Naive B cell (primary cell): ENCODE results near the gene VAPA. TPM values are rescaled to one million over a fixed set of nuclear protein-coding genes. Genes with fewer than 3 reads are reported as not detected.

Source experiments
- ATAC-seq, 2 donors: fragments of 150-1000 bp; cut with Tn5 transposase; 2 replicates each; pipeline ENCODE4 v1.10.0; 2021; ENCODE audit warnings: low read depth in 2 of 2, mild to moderate bottlenecking in 2 of 2, moderate library complexity in 2 of 2
- DNase-seq: peaks from one replicate; pipeline ENCODE4 v3.0.0; 2022
- H3K27ac Mint-ChIP-seq, 6 donors: one replicate each; pipeline ENCODE4 v1.8.0; 2020 to 2022; ENCODE audit warnings: mild to moderate bottlenecking in 6 of 6, mixed read lengths in 6 of 6, moderate library complexity in 5 of 6, inconsistent platforms in 2 of 6
- H3K27me3 Mint-ChIP-seq, 3 donors: one replicate each; pipeline ENCODE4 v1.8.0; 2021 to 2022; ENCODE audit warnings: mixed read lengths in 3 of 3, mild to moderate bottlenecking in 1 of 3
- H3K36me3 Mint-ChIP-seq, 2 donors: one replicate each; pipeline ENCODE4 v1.8.0; 2020 to 2022; ENCODE audit warnings: mixed read lengths in 2 of 2, inconsistent platforms in 1 of 2, mild to moderate bottlenecking in 1 of 2
- H3K4me1 Mint-ChIP-seq, 3 donors: one replicate each; pipeline ENCODE4 v1.8.0; 2020 to 2022; ENCODE audit warnings: mixed read lengths in 3 of 3, inconsistent platforms in 1 of 3, mild to moderate bottlenecking in 1 of 3, moderate library complexity in 1 of 3
- H3K4me3 Mint-ChIP-seq, 8 donors: one replicate each; pipeline ENCODE4 v1.8.0; 2020 to 2022; ENCODE audit warnings: mild to moderate bottlenecking in 8 of 8, mixed read lengths in 8 of 8, moderate library complexity in 8 of 8, inconsistent platforms in 2 of 8
- H3K9me3 Mint-ChIP-seq, 7 donors: one replicate each; pipeline ENCODE4 v1.8.0; 2020 to 2022; ENCODE audit warnings: mixed read lengths in 7 of 7, mild to moderate bottlenecking in 5 of 7, inconsistent platforms in 2 of 7, moderate library complexity in 1 of 7
- polyA plus RNA-seq, 6 donors: library from polyadenylated mRNA; unstranded; fragments of 300-500 nt; fragmentation: Illumina TruSeq; gene quantifications; one replicate each; pipeline ENCODE4 v1.2.3, GENCODE V29; 2021; ENCODE audit warnings: low read depth in 6 of 6

VAPA gene
- polyA plus RNA-seq, 6 donors from 2014 or later, result 240 to 309 (median 258) TPM

DNA sequence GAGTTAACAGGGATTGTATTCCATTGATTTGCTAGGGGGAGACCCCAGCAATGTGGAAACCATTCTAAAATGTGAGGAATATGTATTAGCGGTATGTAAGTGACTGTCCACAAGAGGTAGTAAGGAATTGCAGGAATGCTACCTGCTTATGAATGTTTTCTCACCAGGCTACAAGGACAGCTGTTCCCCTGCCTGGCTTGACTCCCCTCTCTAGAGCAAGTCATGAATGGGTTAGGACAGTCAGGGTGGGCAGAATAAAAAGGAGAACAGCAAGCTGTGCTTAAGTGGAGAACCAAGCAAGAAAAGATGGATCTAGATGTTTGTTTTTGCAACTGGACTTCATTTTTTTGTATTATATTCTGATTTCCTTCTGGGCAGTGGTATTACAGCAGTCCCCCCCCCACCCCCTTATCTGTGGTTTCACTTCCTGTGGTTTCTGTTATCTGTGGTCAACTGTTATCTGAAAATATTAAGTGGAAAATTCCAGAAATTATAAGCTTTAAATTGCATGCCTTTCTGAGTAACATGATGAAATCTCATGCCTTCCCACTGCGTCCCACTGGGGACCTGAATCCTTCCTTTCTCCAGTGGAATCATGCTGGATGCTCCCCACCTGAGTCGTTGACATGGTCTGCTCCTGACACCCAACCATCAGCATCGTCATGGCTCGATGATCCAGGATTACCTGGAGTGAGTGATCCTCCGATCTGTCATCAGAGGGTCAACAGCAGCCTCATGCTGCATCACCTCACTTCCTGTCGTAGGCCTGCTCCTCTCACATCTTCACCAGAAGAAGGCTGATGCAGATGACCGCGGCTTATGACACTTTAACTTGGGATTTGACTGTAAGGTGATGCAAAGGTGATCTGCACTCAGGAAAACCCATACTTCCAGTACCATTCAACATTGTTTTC is 52.2 kb downstream of the VAPA start:
- no peak for ATAC-seq
- H3K36me3 Mint-ChIP-seq, result peaks cover 0 to 9% of the 10 kb centered on the region in 2 donors
- DNase-seq, result no peak
- H3K27ac Mint-ChIP-seq, result no peak overlapping the region
- H3K27me3 Mint-ChIP-seq, result peaks cover 15 to 46% (median 29%) of the 10 kb centered on the region in 3 donors
- H3K9me3 Mint-ChIP-seq, result no peaks in the 10 kb centered on the region
- no peak overlapping the region for H3K4me3 Mint-ChIP-seq
- H3K4me1 Mint-ChIP-seq, result peaks cover 30 to 38% (median 30%) of the 10 kb centered on the region in 3 donors

DNA sequence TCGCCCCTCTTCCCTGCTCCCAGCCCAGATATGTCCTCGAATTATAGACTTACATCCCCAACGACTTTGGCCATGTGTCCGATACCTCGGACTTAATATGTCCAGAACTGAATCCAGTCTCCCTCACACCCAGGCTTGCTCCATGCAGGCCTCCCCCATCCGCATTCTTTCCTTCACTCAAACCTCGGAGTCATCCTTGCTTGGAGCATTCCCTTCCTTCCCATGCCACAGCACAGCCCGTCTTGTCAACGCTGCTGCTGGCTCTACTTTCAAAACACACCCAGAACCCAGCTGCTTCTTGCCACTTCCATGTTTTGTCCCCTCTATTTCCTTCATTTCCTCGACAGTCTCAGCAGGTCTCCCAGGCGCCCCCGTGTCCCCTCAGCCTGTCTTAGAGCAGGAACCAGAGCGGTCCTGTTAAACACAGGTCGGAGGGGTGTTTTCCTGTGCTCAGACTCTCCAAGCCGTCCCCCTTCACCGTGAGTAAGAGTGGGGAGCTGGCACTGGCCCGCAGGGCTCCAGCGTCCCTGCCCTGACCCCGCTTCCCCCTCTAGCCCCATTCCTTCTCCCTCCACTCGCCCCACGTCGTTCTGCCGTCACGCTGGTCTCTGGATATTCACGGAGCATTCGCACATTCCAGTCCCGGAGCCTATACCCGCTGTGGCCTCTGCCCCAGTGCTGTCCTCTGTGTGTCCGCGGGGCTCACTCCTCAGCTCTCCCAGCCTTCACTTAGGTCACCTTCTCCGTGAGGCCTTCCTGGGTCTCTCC is 54.4 kb downstream of the VAPA start:
- DNase-seq, result no peak
- Mint-ChIP-seq H3K36me3 (peaks cover 0 to 9% of the 10 kb centered on the region in 2 donors), H3K27me3 (peaks cover 20 to 52% (median 34%) of the 10 kb centered on the region in 3 donors), H3K27ac (peak overlapping the region in 2 of 6 donors; percentile 36 to 78), H3K9me3 (no peaks in the 10 kb centered on the region), H3K4me1 (peaks cover 26 to 34% (median 26%) of the 10 kb centered on the region in 3 donors), H3K4me3 (peak overlapping the region; percentile 0 to 74 (median 61))
- ATAC-seq, result no peak

DNA sequence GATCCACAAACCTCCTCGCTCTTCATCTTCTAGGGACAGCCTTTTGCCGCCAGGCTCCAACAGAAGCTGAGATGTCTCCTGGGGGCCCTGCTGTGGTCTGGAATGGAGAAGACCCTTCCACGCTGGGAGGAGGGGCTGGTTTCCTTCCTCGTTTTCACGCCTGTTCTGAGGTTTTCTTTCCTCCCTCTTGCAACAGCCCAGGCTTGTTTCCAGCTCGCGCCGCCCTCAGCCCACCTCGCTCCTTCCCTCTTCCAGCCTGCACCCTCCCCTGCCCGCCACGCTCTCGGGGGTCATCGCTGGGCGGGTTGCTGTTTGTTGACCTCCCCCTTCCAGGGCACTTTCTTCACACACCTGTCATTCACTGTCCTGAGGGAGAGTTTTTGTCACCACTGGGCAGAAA is 55.4 kb downstream of the VAPA start:
- DNase-seq, result no peak

DNA sequence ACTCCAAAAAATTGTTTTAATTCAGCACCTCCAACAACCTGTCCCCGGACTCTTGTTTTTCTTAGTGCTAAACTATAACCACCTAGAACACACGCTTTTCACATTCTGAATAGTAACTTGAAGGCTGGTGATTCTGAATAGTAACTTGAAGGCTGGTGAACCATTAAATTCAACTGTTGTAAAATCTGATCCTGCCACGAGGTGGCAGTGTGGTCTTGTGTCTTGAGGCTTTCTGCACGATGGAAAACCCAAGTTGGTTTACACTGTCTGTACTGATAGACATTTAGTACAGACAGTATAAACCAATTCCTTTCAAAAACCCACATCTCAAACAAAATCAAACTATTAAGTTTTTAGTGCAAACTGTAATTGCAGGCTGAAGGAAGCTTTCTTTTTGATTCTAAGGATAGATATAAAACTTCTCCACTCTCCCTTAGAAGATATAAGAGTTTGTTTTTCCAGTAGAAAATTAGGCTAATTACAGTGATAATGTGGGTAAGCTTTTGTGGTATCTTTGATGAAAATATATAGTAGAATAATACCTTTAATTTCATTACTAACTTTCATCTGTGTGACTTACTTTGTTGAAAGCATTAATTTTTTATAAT is 57.6 kb downstream of the VAPA start:
- Mint-ChIP-seq H3K4me1 (peaks cover 19 to 25% (median 21%) of the 10 kb centered on the region in 3 donors), H3K27me3 (peaks cover 20 to 48% (median 34%) of the 10 kb centered on the region in 3 donors), H3K9me3 (peaks cover 0 to 12% (median 9%) of the 10 kb centered on the region in 7 donors), H3K4me3 (no peak overlapping the region), H3K36me3 (peaks cover 8 to 9% of the 10 kb centered on the region in 2 donors), H3K27ac (no peak overlapping the region)
- peak; percentile 68 for DNase-seq
- ATAC-seq, result peak; percentile 58 to 73

More for the DNA sequence above, 55.4 kb downstream of the VAPA start:
- ATAC-seq, result no peak
- H3K27me3 Mint-ChIP-seq, result peaks cover 20 to 52% (median 34%) of the 10 kb centered on the region in 3 donors
- H3K9me3 Mint-ChIP-seq, result no peaks in the 10 kb centered on the region
- H3K4me1 Mint-ChIP-seq, result peaks cover 26 to 34% (median 26%) of the 10 kb centered on the region in 3 donors
- peak overlapping the region in 5 of 8 donors; percentile 3 to 66 (median 39) for H3K4me3 Mint-ChIP-seq
- peaks cover 0 to 9% of the 10 kb centered on the region in 2 donors for H3K36me3 Mint-ChIP-seq
- H3K27ac Mint-ChIP-seq, result peak overlapping the region in 2 of 6 donors; percentile 79 to 84

DNA sequence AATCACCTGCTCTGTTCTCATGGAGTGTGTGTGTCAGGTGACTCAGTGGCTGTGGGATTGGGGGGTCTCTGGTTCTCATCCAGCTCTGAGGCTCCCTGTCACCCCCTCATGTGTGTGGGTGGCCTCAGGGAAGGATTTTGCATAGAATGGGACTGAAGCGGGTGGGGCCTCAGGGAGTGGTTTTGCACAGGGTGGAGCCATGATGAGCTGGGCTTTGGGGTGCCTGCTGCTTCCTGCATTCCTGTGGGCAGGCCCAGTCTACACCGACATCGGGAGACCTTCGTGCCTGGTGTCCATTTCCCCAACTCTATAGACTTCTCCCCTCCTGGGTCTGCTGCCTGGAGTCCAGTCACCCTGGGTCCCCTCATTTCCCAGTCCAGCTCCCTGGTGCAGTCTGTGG is 59.7 kb downstream of the VAPA start:
- H3K27me3 Mint-ChIP-seq, result peaks cover 14 to 30% (median 26%) of the 10 kb centered on the region in 3 donors
- ATAC-seq, result no peak
- H3K27ac Mint-ChIP-seq, result no peak overlapping the region
- peaks cover 0 to 23% (median 14%) of the 10 kb centered on the region in 7 donors for H3K9me3 Mint-ChIP-seq
- peaks cover 11 to 15% (median 12%) of the 10 kb centered on the region in 3 donors for H3K4me1 Mint-ChIP-seq
- H3K36me3 Mint-ChIP-seq, result peaks cover 1 to 8% of the 10 kb centered on the region in 2 donors
- DNase-seq, result no peak
- no peak overlapping the region for H3K4me3 Mint-ChIP-seq

- ATAC-seq (no peak), DNase-seq (no peak)
- Mint-ChIP-seq H3K27ac (peak overlapping the region in 1 of 6 donors; percentile 69), H3K4me3 (no peak overlapping the region), H3K27me3 (peaks cover 7 to 21% (median 16%) of the 10 kb centered on the region in 3 donors), H3K36me3 (peaks cover 0 to 8% of the 10 kb centered on the region in 2 donors), H3K4me1 (peaks cover 2 to 6% (median 2%) of the 10 kb centered on the region in 3 donors), H3K9me3 (peaks cover 0 to 24% (median 14%) of the 10 kb centered on the region in 7 donors)
These were observed 60.6 kb downstream of the VAPA start for GRCh38 chr18:9974279-9974915.

- ATAC-seq (no peak), DNase-seq (no peak)
- Mint-ChIP-seq H3K36me3 (peaks cover 0 to 8% of the 10 kb centered on the region in 2 donors), H3K27me3 (peaks cover 5 to 8% (median 5%) of the 10 kb centered on the region in 3 donors), H3K27ac (no peak overlapping the region), H3K4me1 (no peaks in the 10 kb centered on the region), H3K4me3 (no peak overlapping the region), H3K9me3 (peaks cover 0 to 24% (median 14%) of the 10 kb centered on the region in 7 donors)
These were observed 61.8 kb downstream of the VAPA start for GRCh38 chr18:9975658-9976057.

DNA sequence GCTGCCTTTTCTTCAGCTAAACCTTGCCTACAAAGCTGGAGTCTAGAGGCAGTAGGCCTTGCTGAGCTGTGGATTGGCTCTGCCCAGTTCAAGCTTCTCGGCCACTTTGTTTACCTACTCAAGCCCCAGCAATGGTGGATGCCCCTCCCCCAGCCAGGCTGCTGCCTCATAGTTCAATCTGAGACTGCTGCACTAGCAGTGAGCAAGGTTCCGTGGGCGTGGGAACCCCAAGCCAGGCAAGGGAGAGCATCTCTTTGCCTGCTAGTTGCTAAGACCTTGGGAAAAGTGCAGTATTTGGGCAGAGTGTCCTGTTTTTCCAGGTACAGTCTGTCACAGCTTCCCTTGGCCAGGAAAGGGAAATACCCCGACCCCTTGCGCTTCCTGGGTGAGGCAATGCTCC is 68.9 kb downstream of the VAPA start:
- H3K27me3 Mint-ChIP-seq, result no peaks in the 10 kb centered on the region

DNA sequence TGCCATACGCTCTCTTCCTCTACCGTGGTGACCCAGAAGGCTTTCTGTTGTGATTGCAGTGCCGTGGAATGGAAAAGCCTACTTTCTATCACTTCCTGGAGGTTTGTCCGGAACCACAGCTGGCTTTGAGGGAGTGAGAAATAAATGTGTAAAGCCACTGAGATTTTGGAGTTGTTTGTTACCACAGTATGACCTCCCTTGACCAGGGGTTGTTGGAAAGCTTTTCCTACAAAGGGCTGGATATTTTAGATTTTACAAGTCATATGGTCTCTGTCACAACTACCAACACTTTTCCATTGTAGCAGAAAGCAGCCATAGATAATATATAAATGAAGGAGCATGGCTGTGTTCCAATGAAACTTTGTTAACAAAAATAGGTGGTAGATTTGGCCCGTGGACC is 70.3 kb downstream of the VAPA start:
- Mint-ChIP-seq H3K27me3 (peaks cover 0 to 4% (median 0%) of the 10 kb centered on the region in 3 donors), H3K27ac (no peak overlapping the region), H3K4me1 (no peaks in the 10 kb centered on the region), H3K4me3 (no peak overlapping the region), H3K9me3 (peaks cover 0 to 1% (median 0%) of the 10 kb centered on the region in 7 donors), H3K36me3 (no peaks in the 10 kb centered on the region)
- DNase-seq, result no peak
- ATAC-seq, result no peak

More for the DNA sequence above, 68.9 kb downstream of the VAPA start:
- Mint-ChIP-seq H3K4me1 (no peaks in the 10 kb centered on the region), H3K36me3 (no peaks in the 10 kb centered on the region), H3K4me3 (no peak overlapping the region), H3K27ac (no peak overlapping the region), H3K9me3 (peaks cover 0 to 4% (median 0%) of the 10 kb centered on the region in 7 donors)
- no peak for DNase-seq
- ATAC-seq, result no peak

GRCh38 chr18:9985641-9986040 is 71.8 kb downstream of the VAPA start:
- no peak for DNase-seq
- Mint-ChIP-seq H3K4me1 (peaks cover 0 to 5% (median 1%) of the 10 kb centered on the region in 3 donors), H3K4me3 (no peak overlapping the region), H3K9me3 (peaks cover 0 to 1% (median 0%) of the 10 kb centered on the region in 7 donors), H3K36me3 (no peaks in the 10 kb centered on the region), H3K27ac (no peak overlapping the region), H3K27me3 (peaks cover 0 to 9% (median 0%) of the 10 kb centered on the region in 3 donors)
- ATAC-seq, result no peak

DNA sequence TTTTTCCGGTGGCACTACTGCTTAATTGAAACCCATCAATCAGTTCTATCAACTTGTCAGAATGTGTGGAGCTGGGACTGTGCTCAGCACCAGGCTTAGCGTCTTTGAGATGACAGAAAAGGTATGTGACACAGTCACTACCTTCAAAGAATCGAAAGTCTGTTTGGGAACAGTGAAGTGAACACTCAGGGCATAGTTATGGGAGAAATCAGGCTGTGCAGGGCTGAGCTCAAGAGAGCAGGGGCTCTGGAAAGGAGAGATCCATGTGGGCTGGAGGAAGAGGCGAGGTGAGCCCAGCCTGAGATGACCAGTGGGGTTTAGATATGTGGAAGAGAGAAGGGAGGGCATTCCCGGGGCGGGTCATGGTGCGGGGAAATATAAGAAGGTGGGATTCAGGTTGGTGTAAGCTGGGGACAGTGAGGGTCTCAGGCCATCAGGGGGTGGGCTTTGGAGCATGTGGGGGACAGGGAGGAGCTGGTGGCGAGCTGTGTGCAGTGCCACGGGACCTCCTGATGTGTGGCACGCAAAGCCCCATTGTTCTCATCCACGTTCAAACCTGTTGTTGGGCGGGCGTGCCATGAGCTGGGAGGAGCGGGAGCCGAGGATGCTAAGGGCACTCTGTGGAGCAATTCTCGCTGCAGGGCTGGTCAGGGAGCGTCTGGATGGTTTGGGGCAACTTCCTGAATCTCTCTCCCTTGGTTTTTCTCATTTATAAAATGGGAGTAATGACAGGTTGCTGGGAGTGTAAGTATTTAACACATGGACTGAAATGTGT is 72.5 kb downstream of the VAPA start:
- Mint-ChIP-seq H3K27me3 (peaks cover 5 to 14% (median 6%) of the 10 kb centered on the region in 3 donors), H3K4me3 (no peak overlapping the region), H3K36me3 (no peaks in the 10 kb centered on the region), H3K4me1 (peaks cover 0 to 5% (median 1%) of the 10 kb centered on the region in 3 donors), H3K9me3 (peaks cover 0 to 1% (median 0%) of the 10 kb centered on the region in 7 donors), H3K27ac (no peak overlapping the region)
- ATAC-seq, result no peak
- no peak for DNase-seq

DNA sequence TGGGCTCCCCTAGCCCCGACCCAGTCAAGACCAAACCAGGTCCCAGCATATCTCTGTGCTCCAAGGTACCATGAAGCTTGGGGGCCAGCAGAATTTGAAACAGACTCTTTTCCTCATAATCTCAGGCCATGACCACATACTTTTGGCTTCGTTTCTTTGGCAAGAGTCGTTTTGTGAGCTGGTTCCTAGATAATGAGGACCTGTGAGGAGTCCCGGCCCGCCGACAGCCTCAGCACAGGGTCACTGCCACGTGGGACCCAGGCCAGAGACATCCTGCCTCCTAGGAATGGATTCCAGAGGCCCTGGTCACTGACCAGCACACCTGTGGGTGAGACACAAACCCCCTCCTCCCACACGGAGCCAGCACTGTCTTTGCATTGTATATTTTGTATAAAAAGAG is 73.5 kb downstream of the VAPA start:
- no peak for ATAC-seq

More for the DNA sequence above, 73.5 kb downstream of the VAPA start:
- Mint-ChIP-seq H3K27ac (no peak overlapping the region), H3K4me1 (peaks cover 0 to 5% (median 1%) of the 10 kb centered on the region in 3 donors), H3K4me3 (no peak overlapping the region), H3K9me3 (no peaks in the 10 kb centered on the region), H3K27me3 (peaks cover 15 to 20% (median 16%) of the 10 kb centered on the region in 3 donors), H3K36me3 (no peaks in the 10 kb centered on the region)
- DNase-seq, result no peak
